ENCODE data around the gene PEX14.

DNA sequence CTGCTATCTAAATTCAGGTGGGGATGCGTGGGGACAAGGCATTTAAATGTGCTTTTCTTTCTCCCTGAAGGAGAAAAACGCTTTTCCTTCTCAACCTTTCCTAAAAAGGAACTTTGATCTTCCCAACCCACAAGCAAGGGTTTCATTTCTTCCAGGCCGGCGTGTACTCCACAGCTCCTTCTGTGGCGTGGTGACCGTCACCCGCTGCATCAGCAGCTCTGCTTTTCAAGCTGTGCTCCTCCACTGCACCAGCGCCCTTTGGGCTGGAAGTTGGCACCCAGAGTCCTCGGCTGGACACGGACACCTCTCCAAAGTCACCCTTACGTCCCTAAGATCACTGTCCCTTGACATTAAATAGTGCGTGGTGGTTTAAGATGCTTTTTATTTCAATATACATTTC, 54.3 kb downstream of the PEX14 start:
- no peak for TF ChIP-seq EZH2 (IDR thresholded peaks at IDR 0.05; ENCODE audit: low read length)
- TF ChIP-seq, protein P1, sequence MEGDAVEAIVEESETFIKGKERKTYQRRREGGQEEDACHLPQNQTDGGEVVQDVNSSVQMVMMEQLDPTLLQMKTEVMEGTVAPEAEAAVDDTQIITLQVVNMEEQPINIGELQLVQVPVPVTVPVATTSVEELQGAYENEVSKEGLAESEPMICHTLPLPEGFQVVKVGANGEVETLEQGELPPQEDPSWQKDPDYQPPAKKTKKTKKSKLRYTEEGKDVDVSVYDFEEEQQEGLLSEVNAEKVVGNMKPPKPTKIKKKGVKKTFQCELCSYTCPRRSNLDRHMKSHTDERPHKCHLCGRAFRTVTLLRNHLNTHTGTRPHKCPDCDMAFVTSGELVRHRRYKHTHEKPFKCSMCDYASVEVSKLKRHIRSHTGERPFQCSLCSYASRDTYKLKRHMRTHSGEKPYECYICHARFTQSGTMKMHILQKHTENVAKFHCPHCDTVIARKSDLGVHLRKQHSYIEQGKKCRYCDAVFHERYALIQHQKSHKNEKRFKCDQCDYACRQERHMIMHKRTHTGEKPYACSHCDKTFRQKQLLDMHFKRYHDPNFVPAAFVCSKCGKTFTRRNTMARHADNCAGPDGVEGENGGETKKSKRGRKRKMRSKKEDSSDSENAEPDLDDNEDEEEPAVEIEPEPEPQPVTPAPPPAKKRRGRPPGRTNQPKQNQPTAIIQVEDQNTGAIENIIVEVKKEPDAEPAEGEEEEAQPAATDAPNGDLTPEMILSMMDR (optimal IDR thresholded peaks at IDR 0.05 in 1 of 3, IDR thresholded peaks at IDR 0.05 in 1 of 3, conservative IDR thresholded peaks at IDR 0.05 in 1 of 3; ENCODE audit: extremely low read depth in 1 of 3, insufficient read depth in 2 of 3, low read length in 3 of 3): no peak

All from keratinocyte (primary cell).